Measurements from ENCODE around the gene FRRS1L. TPM values are rescaled to one million over a fixed set of nuclear protein-coding genes. Genes with fewer than 3 reads are reported as not detected.
A peak's percentile ranks its signal among the peaks of the same experiment; 100 is the strongest.

Gene FRRS1L
- total and polyA plus RNA-seq, 2 of the 13 experiments (the other 11 are each of a cell fraction or from before 2014, with no cell fraction given): 0.02 to 0.03 TPM

GRCh38 chr9:109182940-109183798, 16.1 kb upstream of the FRRS1L start (continued):
- 0 out of 4 replicates have a peak, but pooled peaks of 1 of the 2 experiments have one; percentile 36 for TF ChIP-seq ATF4 (CRISPR knock-in tag; IDR thresholded peaks at IDR 0.05)
- TF ChIP-seq ZNF350 (CRISPR knock-in tag; IDR thresholded peaks at IDR 0.05; ENCODE audit: borderline replicate concordance, low read depth): peak; percentile 23; the same call in 1 of the 2 replicates
- TF ChIP-seq ARID5B (CRISPR knock-in tag; IDR thresholded peaks at IDR 0.05): peak; percentile 42; the same call in 1 of the 2 replicates
- TF ChIP-seq HBP1 (CRISPR knock-in tag; IDR thresholded peaks at IDR 0.05; ENCODE audit: low read depth): no peak; the same call in 1 of the 2 replicates
- TF ChIP-seq ZFX (CRISPR knock-in tag; IDR thresholded peaks at IDR 0.05; ENCODE audit: low read depth): peak; percentile 75
- peak; percentile 21; the same call in 1 of the 2 replicates for TF ChIP-seq TAF1 (CRISPR knock-in tag; IDR thresholded peaks at IDR 0.05)
- TF ChIP-seq SOX6 (IDR thresholded peaks at IDR 0.05): no peak
- TF ChIP-seq SOX6 (CRISPR knock-in tag; IDR thresholded peaks at IDR 0.05): 0 out of 2 replicates have a peak, but pooled peaks have one; percentile 3
- no peak for TF ChIP-seq ZNF12 (CRISPR knock-in tag; IDR thresholded peaks at IDR 0.05)
- peak; percentile 54 for TF ChIP-seq U2AF1 (optimal IDR thresholded peaks at IDR 0.05; ENCODE audit: low read depth, low read length)
- 0 out of 2 replicates have a peak, but pooled peaks have one; percentile 52 for TF ChIP-seq YEATS4 (CRISPR knock-in tag; IDR thresholded peaks at IDR 0.05; ENCODE audit: borderline replicate concordance)
- TF ChIP-seq GATAD1 (CRISPR knock-in tag; IDR thresholded peaks at IDR 0.05): peak; percentile 40
- 0 out of 2 replicates have a peak, but pooled peaks have one; percentile 5 for TF ChIP-seq ZNF629 (CRISPR knock-in tag; conservative IDR thresholded peaks at IDR 0.05)
- peak; percentile 19 for TF ChIP-seq ARID4A (CRISPR knock-in tag; IDR thresholded peaks at IDR 0.05; ENCODE audit: borderline replicate concordance)
- no peak for TF ChIP-seq ZNF17 (CRISPR knock-in tag; IDR thresholded peaks at IDR 0.05)
- TF ChIP-seq DNMT3B (CRISPR knock-in tag; conservative IDR thresholded peaks at IDR 0.05): 0 out of 2 replicates have a peak, but pooled peaks have one; percentile 33

Measured in HepG2 (cell line).